ENCODE measurements around the gene SHMT1.

The SHMT1 gene

GRCh38 chr17:18326039-18326438 is 37.3 kb downstream of the SHMT1 start:
- H3K36me3 ChIP-seq (replicated peaks): peaks cover 24% of the 10 kb centered on the region
- no peaks in the 10 kb centered on the region for H3K27me3 ChIP-seq (replicated peaks)
- in situ Hi-C loops (cut with HindIII; ENCODE audit: low pct_ligation_motif_present, low sequenced_read_pairs): no loop called here
- no peak for DNase-seq
- TF ChIP-seq, protein P1, sequence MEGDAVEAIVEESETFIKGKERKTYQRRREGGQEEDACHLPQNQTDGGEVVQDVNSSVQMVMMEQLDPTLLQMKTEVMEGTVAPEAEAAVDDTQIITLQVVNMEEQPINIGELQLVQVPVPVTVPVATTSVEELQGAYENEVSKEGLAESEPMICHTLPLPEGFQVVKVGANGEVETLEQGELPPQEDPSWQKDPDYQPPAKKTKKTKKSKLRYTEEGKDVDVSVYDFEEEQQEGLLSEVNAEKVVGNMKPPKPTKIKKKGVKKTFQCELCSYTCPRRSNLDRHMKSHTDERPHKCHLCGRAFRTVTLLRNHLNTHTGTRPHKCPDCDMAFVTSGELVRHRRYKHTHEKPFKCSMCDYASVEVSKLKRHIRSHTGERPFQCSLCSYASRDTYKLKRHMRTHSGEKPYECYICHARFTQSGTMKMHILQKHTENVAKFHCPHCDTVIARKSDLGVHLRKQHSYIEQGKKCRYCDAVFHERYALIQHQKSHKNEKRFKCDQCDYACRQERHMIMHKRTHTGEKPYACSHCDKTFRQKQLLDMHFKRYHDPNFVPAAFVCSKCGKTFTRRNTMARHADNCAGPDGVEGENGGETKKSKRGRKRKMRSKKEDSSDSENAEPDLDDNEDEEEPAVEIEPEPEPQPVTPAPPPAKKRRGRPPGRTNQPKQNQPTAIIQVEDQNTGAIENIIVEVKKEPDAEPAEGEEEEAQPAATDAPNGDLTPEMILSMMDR (IDR thresholded peaks at IDR 0.05; ENCODE audit: low read depth, low read length, missing control alignments): no peak
- no peak overlapping the region for H3K27ac ChIP-seq
- H3K4me3 ChIP-seq (ENCODE audit: low read depth, low read length): no peak overlapping the region

DNA sequence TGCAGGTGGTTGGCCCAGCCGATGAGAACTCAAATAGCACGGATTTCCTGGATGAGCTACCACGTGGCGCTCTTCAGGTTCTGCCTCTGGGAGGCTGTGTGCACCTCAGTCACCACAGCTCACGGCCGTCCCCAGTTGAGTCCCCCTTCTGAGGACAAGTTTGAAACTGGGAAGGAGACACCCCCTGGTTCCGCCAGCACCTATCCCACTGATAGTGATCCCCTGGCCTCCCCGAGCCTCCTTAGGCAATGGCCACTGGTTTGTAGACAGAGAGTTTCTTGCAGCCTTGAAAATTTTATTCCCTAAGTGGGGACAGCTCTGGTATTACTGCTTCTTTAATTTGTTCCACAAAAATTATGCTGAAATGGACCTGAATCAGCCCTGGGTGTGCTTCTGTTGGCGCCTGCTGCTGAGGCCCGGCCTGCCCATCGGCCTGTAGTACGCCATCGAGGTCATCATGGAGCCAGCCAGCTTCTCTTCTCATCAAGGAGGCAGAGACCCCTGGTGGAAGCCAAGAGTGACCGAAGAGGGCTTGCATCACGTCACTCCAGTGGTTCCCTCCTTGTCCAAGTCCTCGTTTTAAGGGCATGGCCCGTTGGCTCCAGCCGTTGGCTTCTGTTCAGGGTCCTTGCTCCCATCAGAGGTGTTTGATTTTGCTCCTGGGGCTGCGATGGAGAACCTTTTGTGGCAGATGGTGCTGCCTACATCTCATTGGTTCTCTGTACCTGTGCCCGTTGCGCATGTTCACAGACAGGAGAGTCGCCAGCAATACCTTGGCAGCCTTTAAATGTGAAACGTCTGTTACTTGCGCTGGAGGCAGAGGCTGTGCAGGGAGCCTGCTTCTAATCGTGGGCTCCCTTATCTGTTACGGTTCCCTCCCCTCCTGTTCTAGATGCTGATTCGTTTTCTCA is 39.0 kb downstream of the SHMT1 start:
- in situ Hi-C loops (cut with HindIII; ENCODE audit: low pct_ligation_motif_present, low sequenced_read_pairs): no loop called here
- Histone ChIP-seq H3K27me3 (replicated peaks) (no peaks in the 10 kb centered on the region), H3K4me3 (ENCODE audit: low read depth, low read length) (no peak overlapping the region), H3K27ac (no peak overlapping the region), H3K36me3 (replicated peaks) (peaks cover 24% of the 10 kb centered on the region)
- DNase-seq: no peak
- TF ChIP-seq, protein P1 (IDR thresholded peaks at IDR 0.05; ENCODE audit: low read depth, low read length, missing control alignments): peak; percentile 8

GRCh38 chr17:18323507-18324139 is 39.7 kb downstream of the SHMT1 start:
- peaks cover 24% of the 10 kb centered on the region for H3K36me3 ChIP-seq (replicated peaks)

DNA sequence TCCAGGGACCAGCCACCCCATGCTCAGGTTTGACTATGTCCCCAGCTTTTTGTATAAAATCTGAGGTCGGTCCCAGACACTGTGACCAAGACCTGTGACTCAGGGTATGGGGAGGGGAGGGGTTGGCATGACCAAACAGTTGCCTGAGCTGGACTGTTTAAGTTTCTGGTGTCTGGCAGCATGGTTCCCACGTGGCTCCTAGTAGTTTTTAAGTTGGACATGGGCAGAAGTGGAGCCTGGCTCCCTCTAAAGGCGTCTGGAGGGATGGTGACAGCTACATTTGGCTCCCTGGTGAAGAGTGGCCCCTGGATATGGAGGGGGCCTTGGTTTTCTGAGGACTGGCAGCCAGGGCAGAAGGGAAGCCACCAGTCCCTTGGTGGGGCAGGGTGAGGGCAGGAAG is 40.3 kb downstream of the SHMT1 start:
- peaks cover 24% of the 10 kb centered on the region for H3K36me3 ChIP-seq (replicated peaks)
- no peak overlapping the region for H3K27ac ChIP-seq
- H3K4me3 ChIP-seq (ENCODE audit: low read depth, low read length): no peak overlapping the region
- H3K27me3 ChIP-seq (replicated peaks): no peaks in the 10 kb centered on the region
- in situ Hi-C loops (cut with HindIII; ENCODE audit: low pct_ligation_motif_present, low sequenced_read_pairs): no loop called here
- no peak for DNase-seq
- TF ChIP-seq, protein P1 (IDR thresholded peaks at IDR 0.05; ENCODE audit: low read depth, low read length, missing control alignments): peak; percentile 28

More at GRCh38 chr17:18323507-18324139, 39.7 kb downstream of the SHMT1 start:
- Histone ChIP-seq H3K4me3 (ENCODE audit: low read depth, low read length) (no peak overlapping the region), H3K27ac (no peak overlapping the region), H3K27me3 (replicated peaks) (no peaks in the 10 kb centered on the region)
- TF ChIP-seq, protein P1 (IDR thresholded peaks at IDR 0.05; ENCODE audit: low read depth, low read length, missing control alignments): no peak
- no peak for DNase-seq
- in situ Hi-C loops (cut with HindIII; ENCODE audit: low pct_ligation_motif_present, low sequenced_read_pairs): no loop called here

- TF ChIP-seq, protein P1 (IDR thresholded peaks at IDR 0.05; ENCODE audit: low read depth, low read length, missing control alignments): no peak
- Histone ChIP-seq H3K27me3 (replicated peaks) (no peaks in the 10 kb centered on the region), H3K27ac (no peak overlapping the region), H3K4me3 (ENCODE audit: low read depth, low read length) (no peak overlapping the region), H3K36me3 (replicated peaks) (peaks cover 24% of the 10 kb centered on the region)
- in situ Hi-C loops (cut with HindIII; ENCODE audit: low pct_ligation_motif_present, low sequenced_read_pairs): no loop called here
- DNase-seq: no peak
These were observed 40.8 kb downstream of the SHMT1 start for GRCh38 chr17:18322522-18322921.
